ENCODE data around the gene TSPAN15.

Gene TSPAN15

DNA sequence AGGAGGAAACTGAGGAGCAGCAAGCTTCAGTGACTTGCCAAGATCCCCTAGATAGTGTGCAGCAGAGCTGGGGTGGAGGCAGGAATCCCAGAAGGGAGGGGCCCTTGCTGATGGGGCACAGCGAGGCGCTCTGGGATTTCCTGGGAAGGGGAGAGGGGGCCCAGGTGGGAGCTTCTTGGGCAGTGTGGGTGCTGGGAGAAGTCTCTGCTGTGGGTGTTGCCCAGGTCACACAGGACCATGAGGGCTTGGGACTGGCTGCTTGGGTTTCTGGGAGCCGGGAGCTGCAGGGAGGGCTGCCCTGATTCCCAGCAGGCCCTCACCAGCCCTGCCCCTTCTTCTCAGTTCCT is 55.2 kb downstream of the TSPAN15 start:
- no peaks in the 10 kb centered on the region for H3F3A ChIP-seq (ENCODE audit: control insufficient read depth, insufficient read depth)
- H4K20me1 ChIP-seq (ENCODE audit: control insufficient read depth, insufficient read depth, low read depth, low read length), result no peaks in the 10 kb centered on the region
- TF ChIP-seq CTCF (IDR thresholded peaks at IDR 0.05; ENCODE audit: low read depth, low read length, poor library complexity, severe bottlenecking) (no peak), EZH2phosphoT487 (IDR thresholded peaks at IDR 0.05; ENCODE audit: borderline replicate concordance, low read length) (no peak)
- H3K36me3 ChIP-seq (ENCODE audit: control insufficient read depth, low read length), result no peaks in the 10 kb centered on the region
- no peaks in the 10 kb centered on the region for H3K9me3 ChIP-seq (ENCODE audit: control insufficient read depth, insufficient read depth, low read length)
- no peaks in the 10 kb centered on the region for H3K79me2 ChIP-seq (ENCODE audit: control insufficient read depth, low read length)
- no peaks in the 10 kb centered on the region for H3K9me2 ChIP-seq (replicated peaks; ENCODE audit: control insufficient read depth, low read length)
- no peak overlapping the region for H3K4me2 ChIP-seq (ENCODE audit: low read length)
- peaks cover 5% of the 10 kb centered on the region for H3K4me1 ChIP-seq (ENCODE audit: control insufficient read depth, low read length)
- H3K4me3 ChIP-seq (ENCODE audit: low read length), result no peak overlapping the region
- no peaks in the 10 kb centered on the region for H3K27me3 ChIP-seq (ENCODE audit: control insufficient read depth, low read length)
- no peak overlapping the region for H3K27ac ChIP-seq (ENCODE audit: low read depth, low read length)

GRCh38 chr10:69506834-69507713 is 55.8 kb downstream of the TSPAN15 start:
- Histone ChIP-seq H4K20me1 (ENCODE audit: control insufficient read depth, insufficient read depth, low read depth, low read length) (no peaks in the 10 kb centered on the region), H3K27ac (ENCODE audit: low read depth, low read length) (no peak overlapping the region), H3K27me3 (ENCODE audit: control insufficient read depth, low read length) (no peaks in the 10 kb centered on the region), H3K9me2 (replicated peaks; ENCODE audit: control insufficient read depth, low read length) (no peaks in the 10 kb centered on the region), H3K9me3 (ENCODE audit: control insufficient read depth, insufficient read depth, low read length) (no peaks in the 10 kb centered on the region), H3F3A (ENCODE audit: control insufficient read depth, insufficient read depth) (no peaks in the 10 kb centered on the region), H3K36me3 (ENCODE audit: control insufficient read depth, low read length) (no peaks in the 10 kb centered on the region), H3K4me3 (ENCODE audit: low read length) (peak overlapping the region; percentile 63), H3K4me1 (ENCODE audit: control insufficient read depth, low read length) (peaks cover 5% of the 10 kb centered on the region), H3K4me2 (ENCODE audit: low read length) (peak overlapping the region; percentile 78), H3K79me2 (ENCODE audit: control insufficient read depth, low read length) (no peaks in the 10 kb centered on the region)
- TF ChIP-seq CTCF (IDR thresholded peaks at IDR 0.05; ENCODE audit: low read depth, low read length, poor library complexity, severe bottlenecking), result no peak
- no peak for TF ChIP-seq EZH2phosphoT487 (IDR thresholded peaks at IDR 0.05; ENCODE audit: borderline replicate concordance, low read length)

GRCh38 chr10:69508738-69509340 is 57.6 kb downstream of the TSPAN15 start:
- no peaks in the 10 kb centered on the region for H3F3A ChIP-seq (ENCODE audit: control insufficient read depth, insufficient read depth)
- no peaks in the 10 kb centered on the region for H4K20me1 ChIP-seq (ENCODE audit: control insufficient read depth, insufficient read depth, low read depth, low read length)
- peaks cover 5% of the 10 kb centered on the region for H3K4me1 ChIP-seq (ENCODE audit: control insufficient read depth, low read length)
- no peaks in the 10 kb centered on the region for H3K9me3 ChIP-seq (ENCODE audit: control insufficient read depth, insufficient read depth, low read length)
- H3K36me3 ChIP-seq (ENCODE audit: control insufficient read depth, low read length), result no peaks in the 10 kb centered on the region
- peaks cover 7% of the 10 kb centered on the region; the same call in 1 of the 2 replicates for H3K27me3 ChIP-seq (ENCODE audit: control insufficient read depth, low read length)
- TF ChIP-seq CTCF (IDR thresholded peaks at IDR 0.05; ENCODE audit: low read depth, low read length, poor library complexity, severe bottlenecking) (no peak), EZH2phosphoT487 (IDR thresholded peaks at IDR 0.05; ENCODE audit: borderline replicate concordance, low read length) (no peak)
- no peaks in the 10 kb centered on the region for H3K79me2 ChIP-seq (ENCODE audit: control insufficient read depth, low read length)
- no peak overlapping the region for H3K4me2 ChIP-seq (ENCODE audit: low read length)
- H3K9me2 ChIP-seq (replicated peaks; ENCODE audit: control insufficient read depth, low read length), result no peaks in the 10 kb centered on the region
- no peak overlapping the region for H3K27ac ChIP-seq (ENCODE audit: low read depth, low read length)
- no peak overlapping the region for H3K4me3 ChIP-seq (ENCODE audit: low read length)

All from DOHH2 (cell line).